Body of pancreas (tissue), 4 donors: ENCODE results near the gene B3GAT1.

Experiments used
- POLR2A ChIP-seq, 3 donors: fragments of 450-650 bp; IDR thresholded peaks; one replicate each; pipeline ENCODE4 v1.6.1; 2016; ENCODE audit warnings: antibody characterized with exemption in 3 of 3, mild to moderate bottlenecking in 2 of 3
- TF ChIP-seq, protein P1 (sequence below), 7 experiments: fragments of 450-650 bp in 4 of 7; fragments of 200-600 bp in 3 of 7; sonication (generic) in 3 of 7; IDR thresholded peaks; one replicate each; pipeline ENCODE4 v1.5.1; 2016 to 2019; ENCODE audit warnings: antibody characterized with exemption in 7 of 7

DNA sequence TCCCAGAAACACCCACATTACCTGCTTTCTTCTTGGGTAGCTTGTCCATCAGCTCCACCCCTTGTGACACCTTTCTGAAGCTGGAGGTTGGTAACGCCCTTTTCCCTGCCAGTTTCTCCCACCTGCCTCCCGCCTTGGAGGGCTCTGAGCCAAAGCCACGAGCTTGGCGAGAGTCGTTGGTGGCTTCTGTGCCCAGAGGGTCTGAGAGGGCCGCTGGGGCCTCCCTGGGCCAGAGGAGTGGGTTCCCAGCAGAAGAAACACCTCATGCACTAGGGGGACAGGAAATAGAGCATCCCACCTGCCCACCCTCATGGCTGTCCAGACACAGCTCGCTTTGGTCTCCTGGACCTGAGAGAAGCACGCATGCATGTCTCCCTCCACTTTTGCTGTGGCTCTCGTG is 37.9 kb downstream of the B3GAT1 start:
- TF ChIP-seq, protein P1, sequence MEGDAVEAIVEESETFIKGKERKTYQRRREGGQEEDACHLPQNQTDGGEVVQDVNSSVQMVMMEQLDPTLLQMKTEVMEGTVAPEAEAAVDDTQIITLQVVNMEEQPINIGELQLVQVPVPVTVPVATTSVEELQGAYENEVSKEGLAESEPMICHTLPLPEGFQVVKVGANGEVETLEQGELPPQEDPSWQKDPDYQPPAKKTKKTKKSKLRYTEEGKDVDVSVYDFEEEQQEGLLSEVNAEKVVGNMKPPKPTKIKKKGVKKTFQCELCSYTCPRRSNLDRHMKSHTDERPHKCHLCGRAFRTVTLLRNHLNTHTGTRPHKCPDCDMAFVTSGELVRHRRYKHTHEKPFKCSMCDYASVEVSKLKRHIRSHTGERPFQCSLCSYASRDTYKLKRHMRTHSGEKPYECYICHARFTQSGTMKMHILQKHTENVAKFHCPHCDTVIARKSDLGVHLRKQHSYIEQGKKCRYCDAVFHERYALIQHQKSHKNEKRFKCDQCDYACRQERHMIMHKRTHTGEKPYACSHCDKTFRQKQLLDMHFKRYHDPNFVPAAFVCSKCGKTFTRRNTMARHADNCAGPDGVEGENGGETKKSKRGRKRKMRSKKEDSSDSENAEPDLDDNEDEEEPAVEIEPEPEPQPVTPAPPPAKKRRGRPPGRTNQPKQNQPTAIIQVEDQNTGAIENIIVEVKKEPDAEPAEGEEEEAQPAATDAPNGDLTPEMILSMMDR (IDR thresholded peaks at IDR 0.05) = no peak
- TF ChIP-seq POLR2A (IDR thresholded peaks at IDR 0.05) = no peak
